Keratinocyte (primary cell): ENCODE data around the gene REXO1.
A peak's percentile ranks its signal among the peaks of the same experiment; 100 is the strongest.

Experiments
- EZH2 ChIP-seq: IDR thresholded peaks from one replicate; pipeline ENCODE4 v1.6.1; 2012; ENCODE audit warnings: inconsistent platforms, mild to moderate bottlenecking, low read length, moderate library complexity
- TF ChIP-seq, protein P1 (sequence below), 3 experiments: IDR thresholded peaks in 1 of 3; conservative IDR thresholded peaks in 1 of 3; optimal IDR thresholded peaks in 1 of 3; 2 replicates in 2 of 3; 3 replicates in 1 of 3; pipeline versions ENCODE3 to v1.5.1; 2011; ENCODE audit warnings: low read length in 3 of 3, mild to moderate bottlenecking in 3 of 3, moderate library complexity in 2 of 3, control low read depth in 1 of 3, inconsistent platforms in 1 of 3; ENCODE audit not compliant: insufficient read depth in 2 of 3; ENCODE audit errors: extremely low read depth in 1 of 3

DNA sequence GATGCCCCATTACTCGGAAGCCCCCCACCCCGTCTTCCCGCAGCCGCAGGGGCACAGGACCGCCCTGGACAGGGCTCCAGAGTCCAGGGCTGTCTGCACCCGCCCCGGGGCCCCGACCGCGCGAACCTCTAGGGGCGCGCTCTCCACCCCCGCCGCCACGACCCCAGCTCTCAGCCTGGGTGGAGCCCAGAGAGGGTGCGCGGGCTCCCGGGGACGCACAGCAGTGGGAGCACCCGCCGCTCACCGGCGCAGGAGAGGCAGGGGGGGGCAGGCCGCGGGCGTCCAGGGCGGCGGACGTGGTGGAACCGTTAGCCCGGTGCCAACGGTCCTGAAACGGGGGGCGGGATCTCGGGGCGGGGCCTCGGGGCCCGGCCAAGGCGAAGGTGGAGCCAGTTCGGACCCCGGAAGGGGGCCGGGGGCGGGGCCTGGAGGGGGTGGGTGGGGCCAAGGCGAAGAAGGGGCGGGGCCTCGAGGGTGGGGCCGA is 36.3 kb downstream of the REXO1 start, which contains the start of gene ATP8B3:
- TF ChIP-seq, protein P1, sequence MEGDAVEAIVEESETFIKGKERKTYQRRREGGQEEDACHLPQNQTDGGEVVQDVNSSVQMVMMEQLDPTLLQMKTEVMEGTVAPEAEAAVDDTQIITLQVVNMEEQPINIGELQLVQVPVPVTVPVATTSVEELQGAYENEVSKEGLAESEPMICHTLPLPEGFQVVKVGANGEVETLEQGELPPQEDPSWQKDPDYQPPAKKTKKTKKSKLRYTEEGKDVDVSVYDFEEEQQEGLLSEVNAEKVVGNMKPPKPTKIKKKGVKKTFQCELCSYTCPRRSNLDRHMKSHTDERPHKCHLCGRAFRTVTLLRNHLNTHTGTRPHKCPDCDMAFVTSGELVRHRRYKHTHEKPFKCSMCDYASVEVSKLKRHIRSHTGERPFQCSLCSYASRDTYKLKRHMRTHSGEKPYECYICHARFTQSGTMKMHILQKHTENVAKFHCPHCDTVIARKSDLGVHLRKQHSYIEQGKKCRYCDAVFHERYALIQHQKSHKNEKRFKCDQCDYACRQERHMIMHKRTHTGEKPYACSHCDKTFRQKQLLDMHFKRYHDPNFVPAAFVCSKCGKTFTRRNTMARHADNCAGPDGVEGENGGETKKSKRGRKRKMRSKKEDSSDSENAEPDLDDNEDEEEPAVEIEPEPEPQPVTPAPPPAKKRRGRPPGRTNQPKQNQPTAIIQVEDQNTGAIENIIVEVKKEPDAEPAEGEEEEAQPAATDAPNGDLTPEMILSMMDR (optimal IDR thresholded peaks at IDR 0.05 in 1 of 3, IDR thresholded peaks at IDR 0.05 in 1 of 3, conservative IDR thresholded peaks at IDR 0.05 in 1 of 3; ENCODE audit: extremely low read depth in 1 of 3, insufficient read depth in 2 of 3, low read length in 3 of 3), result peak in 1 of 3 experiments; percentile 31
- TF ChIP-seq EZH2, result no peak
